Trophoblast cell (in vitro differentiated cells and primary cell): ENCODE data around the gene PTPRN2.

Source experiments
- DNase-seq, 2 donors: peaks; one replicate each; pipeline ENCODE4 v3.0.0-alpha.2; 2016
- H2AFZ ChIP-seq: 2 replicates; pipeline ENCODE4 v1.6.1; 2013; ENCODE audit warnings: low read length, moderate library complexity, mild to moderate bottlenecking; ENCODE audit not compliant: insufficient read depth, poor library complexity
- H2AK5ac ChIP-seq: 2 replicates; pipeline ENCODE4 v1.6.1; 2013; ENCODE audit warnings: mild to moderate bottlenecking, low read length
- H2BK120ac ChIP-seq: 2 replicates; pipeline ENCODE4 v1.6.1; 2013; ENCODE audit warnings: low read length, mild to moderate bottlenecking, moderate library complexity; ENCODE audit not compliant: insufficient read depth, poor library complexity
- H2BK12ac ChIP-seq: 2 replicates; pipeline ENCODE4 v1.6.1; 2013; ENCODE audit warnings: mild to moderate bottlenecking, low read length, moderate library complexity
- H2BK5ac ChIP-seq: 2 replicates; pipeline ENCODE4 v1.6.1; 2013; ENCODE audit warnings: low read length, low read depth, moderate library complexity, mild to moderate bottlenecking; ENCODE audit not compliant: poor library complexity
- H3K14ac ChIP-seq: 2 replicates; pipeline ENCODE4 v1.6.1; 2013; ENCODE audit warnings: mild to moderate bottlenecking, low read length
- H3K18ac ChIP-seq: 2 replicates; pipeline ENCODE4 v1.6.1; 2013; ENCODE audit warnings: mild to moderate bottlenecking, low read length
- H3K23ac ChIP-seq: 2 replicates; pipeline ENCODE4 v1.6.1; 2013; ENCODE audit warnings: low read length
- H3K27ac ChIP-seq: 2 replicates; pipeline ENCODE4 v1.5.1; 2013; ENCODE audit warnings: low read depth, mild to moderate bottlenecking, inconsistent platforms, low read length, moderate library complexity
- H3K27me3 ChIP-seq: 2 replicates; pipeline ENCODE4 v1.6.1; 2013; ENCODE audit warnings: inconsistent platforms, mild to moderate bottlenecking, low read length, moderate library complexity; ENCODE audit not compliant: insufficient read depth
- H3K36me3 ChIP-seq, 2 experiments: 1 replicate in 1 of 2; 2 replicates in 1 of 2; pipeline ENCODE4 v1.6.1; 2013; ENCODE audit warnings: low read length in 2 of 2, mild to moderate bottlenecking in 2 of 2, moderate library complexity in 1 of 2; ENCODE audit not compliant: insufficient read depth in 2 of 2, control insufficient read depth in 1 of 2
- H3K4ac ChIP-seq: 2 replicates; pipeline ENCODE4 v1.6.1; 2013; ENCODE audit warnings: low read depth, mild to moderate bottlenecking, low read length, moderate library complexity
- H3K4me1 ChIP-seq, 2 experiments: 1 replicate in 1 of 2; 2 replicates in 1 of 2; pipeline ENCODE4 v1.6.1; 2013; ENCODE audit warnings: low read length in 2 of 2, mild to moderate bottlenecking in 2 of 2, moderate library complexity in 1 of 2; ENCODE audit not compliant: insufficient read depth in 2 of 2, control insufficient read depth in 1 of 2
- H3K4me2 ChIP-seq: 2 replicates; pipeline ENCODE4 v1.6.1; 2013; ENCODE audit warnings: inconsistent platforms, mild to moderate bottlenecking, low read length, moderate library complexity
- H3K4me3 ChIP-seq: 2 replicates; pipeline ENCODE4 v1.5.1; 2013; ENCODE audit warnings: mild to moderate bottlenecking, low read depth, low read length, inconsistent platforms
- H3K79me1 ChIP-seq: one replicate; pipeline ENCODE4 v1.6.1; 2013; ENCODE audit warnings: low read length
- H3K79me2 ChIP-seq: 2 replicates; pipeline ENCODE4 v1.6.1; 2013; ENCODE audit warnings: low read length, mild to moderate bottlenecking; ENCODE audit not compliant: control insufficient read depth, insufficient read depth, poor library complexity
- H3K9ac ChIP-seq: 2 replicates; pipeline ENCODE4 v1.6.1; 2013; ENCODE audit warnings: mild to moderate bottlenecking, low read length
- H3K9me3 ChIP-seq: 2 replicates; pipeline ENCODE4 v1.6.1; 2013; ENCODE audit warnings: low read depth, mild to moderate bottlenecking, control low read depth, inconsistent platforms, low read length; ENCODE audit not compliant: insufficient read depth
- H4K12ac ChIP-seq: 2 replicates; pipeline ENCODE4 v1.6.1; 2013; ENCODE audit warnings: low read depth, mild to moderate bottlenecking, low read length, moderate library complexity
- H4K8ac ChIP-seq: 2 replicates; pipeline ENCODE4 v1.6.1; 2013; ENCODE audit warnings: low read depth, mild to moderate bottlenecking, low read length, moderate library complexity
- H4K91ac ChIP-seq: one replicate; pipeline ENCODE4 v1.6.1; 2013; ENCODE audit warnings: low read depth, mild to moderate bottlenecking, low read length, moderate library complexity
- WGBS: extraction: QIAGEN DNeasy Blood & Tissue Kit; methylation state at CpG from one replicate; pipeline ENCODE4 v1.1.7; 2013; ENCODE audit warnings: missing lambda C conversion rate; ENCODE audit not compliant: insufficient read length, insufficient coverage; ENCODE audit errors: extremely low coverage; 5-methylcytosine and 5-hydroxymethylcytosine counted together

The PTPRN2 gene

DNA sequence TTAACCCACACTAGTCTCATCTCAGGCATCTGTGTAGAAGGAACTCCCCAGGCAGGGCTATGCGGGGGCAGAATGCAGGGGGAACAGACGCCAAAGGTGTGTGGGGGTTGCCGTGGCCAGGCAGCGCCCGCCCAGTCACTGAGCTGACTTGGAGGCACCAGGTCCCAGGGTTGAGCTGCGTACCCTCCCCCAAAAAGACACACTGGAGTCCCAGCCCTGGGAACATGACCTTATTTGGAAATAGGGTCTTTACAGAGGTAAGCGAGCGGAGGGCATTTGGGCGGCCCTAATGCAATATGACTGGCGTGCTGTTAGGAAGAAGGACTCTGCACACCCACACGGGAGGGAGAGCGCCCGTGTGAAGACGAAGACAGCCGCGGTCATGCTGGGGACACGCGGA, 976.3 kb downstream of the PTPRN2 start:
- no peak overlapping the region for H3K9ac ChIP-seq
- DNase-seq = no peak
- no peak overlapping the region for H3K4ac ChIP-seq
- H3K79me1 ChIP-seq = no peaks in the 10 kb centered on the region
- no peak overlapping the region for H2BK12ac ChIP-seq
- H3K27ac ChIP-seq = no peak overlapping the region
- H3K9me3 ChIP-seq = peaks cover 3% of the 10 kb centered on the region
- no peak overlapping the region for H4K8ac ChIP-seq
- no peaks in the 10 kb centered on the region for H3K27me3 ChIP-seq
- H2AK5ac ChIP-seq = no peak overlapping the region
- no peak overlapping the region for H2AFZ ChIP-seq
- no peaks in the 10 kb centered on the region for H3K4me1 ChIP-seq
- no peaks in the 10 kb centered on the region for H3K79me2 ChIP-seq
- H2BK5ac ChIP-seq = no peak overlapping the region
- no peak overlapping the region for H3K18ac ChIP-seq
- no peak overlapping the region for H3K23ac ChIP-seq
- no peak overlapping the region for H3K4me2 ChIP-seq
- H3K4me3 ChIP-seq = no peak overlapping the region
- no peak overlapping the region for H3K14ac ChIP-seq
- H3K36me3 ChIP-seq = no peaks in the 10 kb centered on the region
- no CpG with 5 or more reads among the region's 18 CpGs for WGBS
- H2BK120ac ChIP-seq = no peak overlapping the region
- H4K91ac ChIP-seq = no peak overlapping the region
- no peak overlapping the region for H4K12ac ChIP-seq

GRCh38 chr7:157610671-157611295, 976.8 kb downstream of the PTPRN2 start:
- no peak overlapping the region for H2AK5ac ChIP-seq
- H3K9ac ChIP-seq = no peak overlapping the region
- DNase-seq = no peak
- H3K4me1 ChIP-seq = no peaks in the 10 kb centered on the region
- no peaks in the 10 kb centered on the region for H3K36me3 ChIP-seq
- no peak overlapping the region for H3K23ac ChIP-seq
- no peak overlapping the region for H3K4me2 ChIP-seq
- H4K8ac ChIP-seq = no peak overlapping the region
- H3K18ac ChIP-seq = no peak overlapping the region
- no peak overlapping the region for H2BK5ac ChIP-seq
- H2BK12ac ChIP-seq = no peak overlapping the region
- no peak overlapping the region for H4K12ac ChIP-seq
- no peak overlapping the region for H2BK120ac ChIP-seq
- H2AFZ ChIP-seq = no peak overlapping the region
- no peak overlapping the region for H3K4me3 ChIP-seq
- H3K14ac ChIP-seq = no peak overlapping the region
- no peaks in the 10 kb centered on the region for H3K27me3 ChIP-seq
- peaks cover 3% of the 10 kb centered on the region for H3K9me3 ChIP-seq
- no peak overlapping the region for H4K91ac ChIP-seq
- WGBS = no CpG with 5 or more reads among the region's 17 CpGs
- H3K27ac ChIP-seq = no peak overlapping the region
- no peak overlapping the region for H3K4ac ChIP-seq
- H3K79me2 ChIP-seq = no peaks in the 10 kb centered on the region
- no peaks in the 10 kb centered on the region for H3K79me1 ChIP-seq

DNA sequence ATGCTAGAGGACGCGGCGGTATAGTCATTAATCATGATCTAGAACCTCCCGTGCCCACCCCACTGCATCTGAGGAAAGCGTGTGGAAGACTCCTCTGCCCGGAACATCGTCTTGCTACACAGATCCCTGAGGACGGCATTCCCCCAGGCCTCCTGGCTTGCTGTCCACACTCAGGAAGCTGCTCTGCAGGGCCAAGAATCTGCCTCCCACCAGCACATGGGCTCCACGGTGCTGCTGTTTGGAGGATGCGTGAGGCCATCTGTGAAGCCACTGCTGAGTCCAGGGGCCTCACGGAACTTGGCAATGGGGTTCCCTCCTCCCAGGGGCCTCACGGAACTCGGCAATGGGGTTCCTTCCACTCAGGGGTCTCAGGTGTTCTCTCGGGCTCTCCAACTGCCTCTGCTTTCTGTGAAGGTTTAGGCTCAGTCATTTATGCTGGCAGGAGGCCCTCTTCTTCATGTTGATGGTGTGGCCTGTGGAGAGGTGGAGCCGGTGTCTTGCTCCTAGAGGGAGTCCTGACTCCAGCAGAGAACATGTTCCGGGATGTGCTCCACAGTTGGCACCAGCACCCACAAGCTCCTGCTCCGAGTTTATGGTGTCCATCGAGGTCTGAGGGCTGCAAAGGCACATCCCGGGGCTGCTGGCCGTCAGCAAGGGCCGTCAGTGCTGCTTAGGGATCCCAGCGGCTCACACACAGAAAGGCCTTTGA, 977.5 kb downstream of the PTPRN2 start:
- no peak overlapping the region for H3K27ac ChIP-seq
- H2BK12ac ChIP-seq = no peak overlapping the region
- peaks cover 3% of the 10 kb centered on the region for H3K9me3 ChIP-seq
- no peak overlapping the region for H3K18ac ChIP-seq
- no peak overlapping the region for H3K4me3 ChIP-seq
- no peaks in the 10 kb centered on the region for H3K36me3 ChIP-seq
- no peak overlapping the region for H2AK5ac ChIP-seq
- no peaks in the 10 kb centered on the region for H3K79me2 ChIP-seq
- H4K8ac ChIP-seq = no peak overlapping the region
- H2BK120ac ChIP-seq = no peak overlapping the region
- no peak overlapping the region for H3K23ac ChIP-seq
- no CpG with 5 or more reads among the region's 22 CpGs for WGBS
- H3K4me2 ChIP-seq = no peak overlapping the region
- no peak overlapping the region for H4K12ac ChIP-seq
- H3K4ac ChIP-seq = no peak overlapping the region
- no peak overlapping the region for H3K14ac ChIP-seq
- H3K9ac ChIP-seq = no peak overlapping the region
- no peak overlapping the region for H4K91ac ChIP-seq
- H3K79me1 ChIP-seq = no peaks in the 10 kb centered on the region
- no peak for DNase-seq
- H3K27me3 ChIP-seq = no peaks in the 10 kb centered on the region
- H2AFZ ChIP-seq = no peak overlapping the region
- H2BK5ac ChIP-seq = no peak overlapping the region
- H3K4me1 ChIP-seq = no peaks in the 10 kb centered on the region

GRCh38 chr7:157609516-157609915, 978.1 kb downstream of the PTPRN2 start:
- no peak for DNase-seq
- Histone ChIP-seq H4K91ac (no peak overlapping the region), H3K36me3 (no peaks in the 10 kb centered on the region), H3K79me1 (no peaks in the 10 kb centered on the region), H3K4me3 (no peak overlapping the region), H3K14ac (no peak overlapping the region), H3K27me3 (no peaks in the 10 kb centered on the region), H3K27ac (no peak overlapping the region), H2BK12ac (no peak overlapping the region), H2BK120ac (no peak overlapping the region), H3K4me2 (no peak overlapping the region), H3K79me2 (no peaks in the 10 kb centered on the region), H3K23ac (no peak overlapping the region), H3K4ac (no peak overlapping the region), H2BK5ac (no peak overlapping the region), H4K8ac (no peak overlapping the region), H2AK5ac (no peak overlapping the region), H4K12ac (no peak overlapping the region), H2AFZ (no peak overlapping the region), H3K9ac (no peak overlapping the region), H3K9me3 (peaks cover 5% of the 10 kb centered on the region), H3K4me1 (no peaks in the 10 kb centered on the region), H3K18ac (no peak overlapping the region)
- WGBS = no CpG with 5 or more reads among the region's 15 CpGs
